ENCODE measurements around the gene C18orf63. TPM values are rescaled to one million over a fixed set of nuclear protein-coding genes. Genes with fewer than 3 reads are reported as not detected.

Gene C18orf63
- total and polyA plus RNA-seq, 2 experiments from 2014 or later: not detected

DNA sequence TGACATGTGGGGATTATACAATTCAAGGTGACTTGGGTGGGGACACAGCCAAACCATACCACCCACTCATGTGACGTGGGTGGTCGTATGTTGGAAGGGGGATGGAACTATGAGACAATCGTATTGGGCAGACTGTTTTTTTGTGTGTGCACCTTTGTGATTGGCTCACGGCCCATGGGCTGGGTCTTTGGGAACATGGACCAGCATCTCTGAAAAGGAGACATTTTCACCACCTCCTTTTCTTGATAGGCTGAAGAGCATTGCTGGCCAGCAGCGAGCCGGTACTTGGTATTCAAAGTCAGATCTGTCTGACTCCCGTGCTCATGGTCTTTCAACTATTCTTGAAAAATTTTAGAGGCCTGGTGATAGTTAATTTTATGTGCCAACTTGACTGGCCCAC lies 79.4 kb downstream of the C18orf63 start (continued):
- TF ChIP-seq CTCF (conservative IDR thresholded peaks at IDR 0.05; ENCODE audit: low read depth in 2 of 2): no peak

GRCh38 chr18:74395648-74396154 lies 80.1 kb downstream of the C18orf63 start:
- no peaks in the 10 kb centered on the region for H4K20me1 ChIP-seq (replicated peaks; ENCODE audit: insufficient read depth)
- no peak overlapping the region for H3K27ac ChIP-seq (ENCODE audit: low read depth)
- no peaks in the 10 kb centered on the region for H3K36me3 Mint-ChIP-seq (ENCODE audit: low read depth)
- H2AFZ ChIP-seq: peak overlapping the region; percentile 72; the same call in 1 of the 2 replicates
- H3K4me3 Mint-ChIP-seq: no peak overlapping the region
- no peaks in the 10 kb centered on the region for H3K36me3 ChIP-seq (ENCODE audit: insufficient read depth)
- H3K27me3 ChIP-seq (ENCODE audit: insufficient read depth): no peaks in the 10 kb centered on the region
- H3K4me1 Mint-ChIP-seq: peaks cover 4% of the 10 kb centered on the region; the same call in 1 of the 3 replicates
- H3F3A ChIP-seq (replicated peaks; ENCODE audit: low read depth): no peaks in the 10 kb centered on the region
- H3K79me2 ChIP-seq (replicated peaks; ENCODE audit: insufficient read depth): no peaks in the 10 kb centered on the region
- no peak for ATAC-seq
- no peak overlapping the region for H3K4me3 ChIP-seq
- no peaks in the 10 kb centered on the region for H3K9me3 Mint-ChIP-seq
- H3K27ac Mint-ChIP-seq: peak overlapping the region; percentile 82
- no peak for DNase-seq (ENCODE audit: low spot score)
- H3K27me3 Mint-ChIP-seq (ENCODE audit: insufficient read depth, low read depth, poor library complexity): peaks cover 4% of the 10 kb centered on the region
- H3K4me2 ChIP-seq: no peak overlapping the region
- no peaks in the 10 kb centered on the region for H3K4me1 ChIP-seq (ENCODE audit: insufficient read depth)
- no peaks in the 10 kb centered on the region for H3K9me2 ChIP-seq (ENCODE audit: insufficient read depth)
- TF ChIP-seq ETS1 (IDR thresholded peaks at IDR 0.05) (no peak), POLR2AphosphoS5 (IDR thresholded peaks at IDR 0.05; ENCODE audit: low read depth) (no peak), EZH2phosphoT487 (IDR thresholded peaks at IDR 0.05; ENCODE audit: unreplicated experiment) (no peak), REST (IDR thresholded peaks at IDR 0.05; ENCODE audit: unreplicated experiment) (no peak), ZNF114 (CRISPR knock-in tag; IDR thresholded peaks at IDR 0.05) (no peak), CTCF (conservative IDR thresholded peaks at IDR 0.05; ENCODE audit: low read depth in 2 of 2) (no peak), ZNF331 (CRISPR knock-in tag; IDR thresholded peaks at IDR 0.05; ENCODE audit: low read depth) (no peak), JUNB (IDR thresholded peaks at IDR 0.05; ENCODE audit: unreplicated experiment) (no peak), EZH2 (IDR thresholded peaks at IDR 0.05; ENCODE audit: low read depth, unreplicated experiment) (no peak)
- TF ChIP-seq, protein P1, sequence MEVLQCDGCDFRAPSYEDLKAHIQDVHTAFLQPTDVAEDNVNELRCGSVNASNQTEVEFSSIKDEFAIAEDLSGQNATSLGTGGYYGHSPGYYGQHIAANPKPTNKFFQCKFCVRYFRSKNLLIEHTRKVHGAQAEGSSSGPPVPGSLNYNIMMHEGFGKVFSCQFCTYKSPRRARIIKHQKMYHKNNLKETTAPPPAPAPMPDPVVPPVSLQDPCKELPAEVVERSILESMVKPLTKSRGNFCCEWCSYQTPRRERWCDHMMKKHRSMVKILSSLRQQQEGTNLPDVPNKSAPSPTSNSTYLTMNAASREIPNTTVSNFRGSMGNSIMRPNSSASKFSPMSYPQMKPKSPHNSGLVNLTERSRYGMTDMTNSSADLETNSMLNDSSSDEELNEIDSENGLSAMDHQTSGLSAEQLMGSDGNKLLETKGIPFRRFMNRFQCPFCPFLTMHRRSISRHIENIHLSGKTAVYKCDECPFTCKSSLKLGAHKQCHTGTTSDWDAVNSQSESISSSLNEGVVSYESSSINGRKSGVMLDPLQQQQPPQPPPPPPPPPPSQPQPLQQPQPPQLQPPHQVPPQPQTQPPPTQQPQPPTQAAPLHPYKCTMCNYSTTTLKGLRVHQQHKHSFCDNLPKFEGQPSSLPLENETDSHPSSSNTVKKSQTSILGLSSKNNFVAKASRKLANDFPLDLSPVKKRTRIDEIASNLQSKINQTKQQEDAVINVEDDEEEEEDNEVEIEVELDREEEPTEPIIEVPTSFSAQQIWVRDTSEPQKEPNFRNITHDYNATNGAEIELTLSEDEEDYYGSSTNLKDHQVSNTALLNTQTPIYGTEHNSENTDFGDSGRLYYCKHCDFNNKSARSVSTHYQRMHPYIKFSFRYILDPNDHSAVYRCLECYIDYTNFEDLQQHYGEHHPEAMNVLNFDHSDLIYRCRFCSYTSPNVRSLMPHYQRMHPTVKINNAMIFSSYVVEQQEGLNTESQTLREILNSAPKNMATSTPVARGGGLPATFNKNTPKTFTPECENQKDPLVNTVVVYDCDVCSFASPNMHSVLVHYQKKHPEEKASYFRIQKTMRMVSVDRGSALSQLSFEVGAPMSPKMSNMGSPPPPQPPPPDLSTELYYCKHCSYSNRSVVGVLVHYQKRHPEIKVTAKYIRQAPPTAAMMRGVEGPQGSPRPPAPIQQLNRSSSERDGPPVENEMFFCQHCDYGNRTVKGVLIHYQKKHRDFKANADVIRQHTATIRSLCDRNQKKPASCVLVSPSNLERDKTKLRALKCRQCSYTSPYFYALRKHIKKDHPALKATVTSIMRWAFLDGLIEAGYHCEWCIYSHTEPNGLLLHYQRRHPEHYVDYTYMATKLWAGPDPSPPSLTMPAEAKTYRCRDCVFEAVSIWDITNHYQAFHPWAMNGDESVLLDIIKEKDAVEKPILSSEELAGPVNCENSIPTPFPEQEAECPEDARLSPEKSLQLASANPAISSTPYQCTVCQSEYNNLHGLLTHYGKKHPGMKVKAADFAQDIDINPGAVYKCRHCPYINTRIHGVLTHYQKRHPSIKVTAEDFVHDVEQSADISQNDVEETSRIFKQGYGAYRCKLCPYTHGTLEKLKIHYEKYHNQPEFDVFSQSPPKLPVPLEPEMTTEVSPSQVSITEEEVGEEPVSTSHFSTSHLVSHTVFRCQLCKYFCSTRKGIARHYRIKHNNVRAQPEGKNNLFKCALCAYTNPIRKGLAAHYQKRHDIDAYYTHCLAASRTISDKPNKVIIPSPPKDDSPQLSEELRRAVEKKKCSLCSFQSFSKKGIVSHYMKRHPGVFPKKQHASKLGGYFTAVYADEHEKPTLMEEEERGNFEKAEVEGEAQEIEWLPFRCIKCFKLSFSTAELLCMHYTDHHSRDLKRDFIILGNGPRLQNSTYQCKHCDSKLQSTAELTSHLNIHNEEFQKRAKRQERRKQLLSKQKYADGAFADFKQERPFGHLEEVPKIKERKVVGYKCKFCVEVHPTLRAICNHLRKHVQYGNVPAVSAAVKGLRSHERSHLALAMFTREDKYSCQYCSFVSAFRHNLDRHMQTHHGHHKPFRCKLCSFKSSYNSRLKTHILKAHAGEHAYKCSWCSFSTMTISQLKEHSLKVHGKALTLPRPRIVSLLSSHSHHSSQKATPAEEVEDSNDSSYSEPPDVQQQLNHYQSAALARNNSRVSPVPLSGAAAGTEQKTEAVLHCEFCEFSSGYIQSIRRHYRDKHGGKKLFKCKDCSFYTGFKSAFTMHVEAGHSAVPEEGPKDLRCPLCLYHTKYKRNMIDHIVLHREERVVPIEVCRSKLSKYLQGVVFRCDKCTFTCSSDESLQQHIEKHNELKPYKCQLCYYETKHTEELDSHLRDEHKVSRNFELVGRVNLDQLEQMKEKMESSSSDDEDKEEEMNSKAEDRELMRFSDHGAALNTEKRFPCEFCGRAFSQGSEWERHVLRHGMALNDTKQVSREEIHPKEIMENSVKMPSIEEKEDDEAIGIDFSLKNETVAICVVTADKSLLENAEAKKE (CRISPR knock-in tag; IDR thresholded peaks at IDR 0.05): no peak
